Skeletal muscle satellite cell (primary cell): ENCODE results near the gene CCDC81.

Source experiments
- H3K27me3 ChIP-seq: 2 replicates; pipeline ENCODE4 v1.7.0; 2013; ENCODE audit warnings: low read length; ENCODE audit not compliant: control insufficient read depth, insufficient read depth
- H3K36me3 ChIP-seq: 2 replicates; pipeline ENCODE4 v1.7.0; 2013; ENCODE audit warnings: mild to moderate bottlenecking, control low read depth, low read length; ENCODE audit not compliant: insufficient read depth
- H3K4me1 ChIP-seq: 2 replicates; pipeline ENCODE4 v1.7.0; 2013; ENCODE audit warnings: low read length; ENCODE audit not compliant: control insufficient read depth, insufficient read depth
- H3K4me2 ChIP-seq: 2 replicates; pipeline ENCODE4 v1.7.0; 2013; ENCODE audit warnings: mild to moderate bottlenecking, low read length
- H3K4me3 ChIP-seq: 2 replicates; pipeline ENCODE4 v1.7.0; 2013; ENCODE audit warnings: low read length
- H3K9ac ChIP-seq: 2 replicates; pipeline ENCODE4 v1.7.0; 2013; ENCODE audit warnings: mild to moderate bottlenecking, low read depth, low read length, moderate library complexity
- H3K9me3 ChIP-seq: replicated peaks from 2 replicates; pipeline ENCODE4 v1.7.0; 2013; ENCODE audit warnings: mild to moderate bottlenecking, control low read depth, low read length

Gene CCDC81

DNA sequence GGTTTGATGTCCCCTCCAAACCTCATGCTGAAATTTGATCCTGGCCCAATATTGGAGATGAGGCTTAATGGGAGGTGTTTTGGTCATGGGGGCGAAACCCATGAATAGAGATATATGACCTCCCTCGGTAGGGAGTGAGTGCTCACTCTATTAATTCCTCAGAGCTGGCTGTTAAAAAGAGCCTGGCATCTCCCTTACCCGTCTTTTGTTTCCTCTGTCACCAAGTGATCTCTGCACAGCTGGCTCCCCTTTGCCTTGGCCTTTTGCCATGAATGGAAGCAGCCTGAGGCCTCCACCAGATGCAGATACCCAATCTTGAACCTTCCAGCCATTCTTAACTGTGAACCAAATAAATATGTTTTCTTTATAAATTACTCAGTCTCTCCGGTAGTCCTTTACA, 4.5 kb upstream of the CCDC81 start:
- Histone ChIP-seq H3K9ac (no peak overlapping the region), H3K4me1 (peaks cover 4% of the 10 kb centered on the region), H3K36me3 (no peaks in the 10 kb centered on the region), H3K4me3 (no peak overlapping the region), H3K9me3 (no peaks in the 10 kb centered on the region), H3K27me3 (no peaks in the 10 kb centered on the region), H3K4me2 (no peak overlapping the region)

DNA sequence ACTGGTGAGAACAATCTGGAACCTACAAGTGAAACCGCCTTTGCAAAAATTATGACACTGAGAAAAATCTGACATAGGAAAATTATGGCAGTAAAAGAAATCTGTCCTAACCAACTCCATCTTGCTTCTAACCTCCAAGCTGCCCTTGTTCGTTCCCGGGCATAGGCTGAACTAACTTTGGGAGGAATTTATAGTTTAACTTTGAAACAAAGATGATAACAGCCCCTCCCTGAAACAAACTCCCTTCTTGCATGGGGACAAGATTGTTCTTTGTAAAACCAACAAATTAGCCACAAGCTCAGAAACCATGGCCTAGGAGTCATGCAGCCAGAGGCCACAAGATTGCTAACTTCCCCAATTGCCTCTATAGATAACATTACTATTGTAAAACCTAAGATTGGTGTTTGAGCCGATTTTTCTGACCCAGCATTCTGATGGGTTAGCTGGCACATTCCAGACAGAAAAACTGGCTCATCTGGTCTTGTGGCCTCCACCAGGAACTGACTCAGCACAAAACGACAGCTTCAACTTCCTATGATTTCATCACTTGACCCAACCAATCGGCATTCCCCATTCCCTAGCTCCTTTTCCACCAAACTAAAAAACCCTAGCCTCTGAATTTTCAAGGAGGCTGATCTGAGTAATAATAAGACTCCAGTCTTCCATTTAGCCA, 3.6 kb upstream of the CCDC81 start:
- Histone ChIP-seq H3K27me3 (no peaks in the 10 kb centered on the region), H3K36me3 (no peaks in the 10 kb centered on the region), H3K9ac (no peak overlapping the region), H3K4me1 (peaks cover 4% of the 10 kb centered on the region), H3K9me3 (no peaks in the 10 kb centered on the region), H3K4me3 (no peak overlapping the region), H3K4me2 (no peak overlapping the region)

DNA sequence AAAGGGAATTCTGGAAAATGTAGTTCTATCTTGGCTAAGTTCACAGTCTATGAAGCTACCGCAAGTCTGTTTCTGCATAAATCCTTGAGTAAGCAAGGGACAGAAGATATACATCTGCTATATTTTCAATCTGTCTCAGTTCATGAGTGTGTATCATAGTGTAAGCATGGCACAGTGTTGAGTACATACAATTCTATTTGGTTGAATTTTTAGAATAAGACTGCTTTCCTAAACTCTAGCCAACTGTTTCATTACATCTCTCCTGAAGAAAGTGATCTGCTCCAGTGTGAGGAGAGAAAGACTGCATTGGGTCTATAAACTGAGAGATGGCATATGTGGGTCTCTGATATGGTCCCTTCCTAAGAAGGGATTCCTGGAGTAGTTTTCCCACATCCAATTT, 2.6 kb upstream of the CCDC81 start:
- no peak overlapping the region for H3K4me2 ChIP-seq
- no peaks in the 10 kb centered on the region for H3K27me3 ChIP-seq
- no peaks in the 10 kb centered on the region for H3K9me3 ChIP-seq
- H3K4me1 ChIP-seq = peaks cover 4% of the 10 kb centered on the region
- no peak overlapping the region for H3K4me3 ChIP-seq
- H3K36me3 ChIP-seq = no peaks in the 10 kb centered on the region
- H3K9ac ChIP-seq = no peak overlapping the region

DNA sequence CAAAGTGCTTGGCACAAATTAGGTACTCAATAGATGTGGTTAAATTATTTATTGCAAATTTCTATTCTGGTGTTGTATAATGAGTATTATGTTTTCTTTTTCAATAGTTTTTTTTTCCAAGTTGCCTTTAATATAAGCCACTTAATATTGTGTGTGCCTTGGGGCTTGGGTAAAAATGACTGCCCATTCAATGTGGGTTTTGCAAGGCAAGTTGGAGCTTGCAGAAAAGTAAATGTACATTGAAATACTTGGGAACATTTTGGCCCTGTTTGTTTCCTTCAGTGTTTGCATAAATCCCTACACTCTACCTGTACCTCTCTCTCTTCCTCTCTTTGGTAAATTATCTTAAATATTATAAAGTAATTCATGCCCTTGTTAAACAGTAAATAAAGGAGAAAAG, 2.1 kb upstream of the CCDC81 start:
- H3K9ac ChIP-seq = no peak overlapping the region
- H3K4me2 ChIP-seq = no peak overlapping the region
- peaks cover 4% of the 10 kb centered on the region for H3K4me1 ChIP-seq
- H3K27me3 ChIP-seq = no peaks in the 10 kb centered on the region
- H3K9me3 ChIP-seq = no peaks in the 10 kb centered on the region
- no peaks in the 10 kb centered on the region for H3K36me3 ChIP-seq
- H3K4me3 ChIP-seq = no peak overlapping the region

DNA sequence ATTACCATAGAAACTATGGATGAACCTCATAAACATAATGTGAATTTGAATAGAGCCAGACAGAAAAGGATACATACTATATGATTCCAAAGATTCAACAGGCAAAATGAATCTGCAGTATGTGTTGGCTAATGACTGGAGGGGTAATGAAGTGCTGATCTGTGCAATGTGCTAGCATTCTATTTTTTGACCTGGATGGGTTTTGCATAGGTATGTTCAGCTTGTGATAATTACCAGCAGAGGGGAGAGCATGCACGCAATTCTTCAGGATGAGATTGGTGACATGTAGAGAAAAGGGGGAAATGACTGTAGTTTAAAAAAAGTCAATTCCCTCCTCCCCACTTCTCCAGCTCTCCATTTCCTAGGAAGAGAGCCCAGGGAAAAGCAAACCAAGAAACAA, 618 bp upstream of the CCDC81 start:
- no peaks in the 10 kb centered on the region for H3K9me3 ChIP-seq
- H3K4me1 ChIP-seq = peaks cover 4% of the 10 kb centered on the region
- H3K4me2 ChIP-seq = peak overlapping the region; percentile 51
- H3K4me3 ChIP-seq = no peak overlapping the region
- H3K36me3 ChIP-seq = no peaks in the 10 kb centered on the region
- H3K27me3 ChIP-seq = no peaks in the 10 kb centered on the region
- no peak overlapping the region for H3K9ac ChIP-seq

DNA sequence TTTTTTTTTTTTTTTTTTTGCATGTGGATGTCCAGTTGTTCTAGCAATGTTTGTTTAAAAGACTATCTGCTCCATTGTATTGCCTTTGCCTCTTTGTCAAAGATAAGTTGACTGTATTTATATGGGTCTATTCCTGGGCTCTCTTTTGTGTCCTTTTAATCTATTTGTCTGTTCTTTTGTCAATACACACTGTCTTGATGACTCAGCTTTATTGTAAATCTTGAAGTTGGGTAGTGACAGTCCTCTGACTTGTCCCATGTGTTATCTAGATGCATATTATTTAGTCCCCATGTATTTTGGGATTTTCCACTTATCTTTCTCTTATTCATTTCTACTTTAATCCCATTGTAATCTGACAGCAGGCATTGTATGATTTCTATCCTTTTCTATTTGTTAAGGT, 3.3 kb downstream of the CCDC81 start:
- Histone ChIP-seq H3K9ac (no peak overlapping the region), H3K27me3 (no peaks in the 10 kb centered on the region), H3K36me3 (no peaks in the 10 kb centered on the region), H3K9me3 (no peaks in the 10 kb centered on the region), H3K4me1 (no peaks in the 10 kb centered on the region), H3K4me2 (no peak overlapping the region), H3K4me3 (no peak overlapping the region)

DNA sequence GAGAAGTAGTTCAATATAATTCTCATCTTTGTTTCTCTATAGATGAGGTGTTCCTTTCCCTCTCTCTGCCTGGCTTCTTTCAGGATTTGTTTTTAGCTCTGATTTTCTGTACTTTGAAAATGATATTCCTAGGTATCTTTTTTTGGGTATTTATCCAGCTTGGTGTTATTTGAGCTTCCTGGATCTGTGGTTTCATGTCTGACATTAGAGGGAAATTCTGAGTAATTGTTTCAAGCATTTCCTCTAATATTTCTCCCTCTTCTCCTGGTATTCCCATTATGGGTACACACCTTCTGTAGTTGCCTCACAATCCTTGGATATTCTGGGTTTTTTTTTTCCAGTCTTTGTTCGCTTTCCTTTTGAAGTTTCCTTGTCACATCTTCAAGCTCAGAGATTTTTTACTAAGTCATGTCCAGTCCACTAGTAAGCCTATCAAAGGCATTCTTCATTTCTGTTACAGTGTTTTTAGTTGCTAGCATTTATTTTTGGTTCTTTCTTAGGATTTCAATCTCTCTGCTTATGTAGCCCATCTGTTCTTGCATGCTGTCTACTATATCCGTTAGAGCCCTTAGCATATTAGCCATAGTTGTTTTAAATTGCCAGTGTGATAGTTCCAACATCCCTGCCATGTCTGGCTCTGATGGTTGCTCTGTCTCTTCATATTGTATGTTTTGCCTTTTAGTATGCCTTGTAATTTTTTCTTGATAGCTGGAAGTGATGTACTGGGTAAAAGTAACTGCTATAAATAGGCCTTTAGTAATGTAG, 5.8 kb downstream of the CCDC81 start:
- Histone ChIP-seq H3K36me3 (no peaks in the 10 kb centered on the region), H3K4me1 (no peaks in the 10 kb centered on the region), H3K9ac (no peak overlapping the region), H3K27me3 (no peaks in the 10 kb centered on the region), H3K4me2 (no peak overlapping the region), H3K4me3 (no peak overlapping the region), H3K9me3 (no peaks in the 10 kb centered on the region)

DNA sequence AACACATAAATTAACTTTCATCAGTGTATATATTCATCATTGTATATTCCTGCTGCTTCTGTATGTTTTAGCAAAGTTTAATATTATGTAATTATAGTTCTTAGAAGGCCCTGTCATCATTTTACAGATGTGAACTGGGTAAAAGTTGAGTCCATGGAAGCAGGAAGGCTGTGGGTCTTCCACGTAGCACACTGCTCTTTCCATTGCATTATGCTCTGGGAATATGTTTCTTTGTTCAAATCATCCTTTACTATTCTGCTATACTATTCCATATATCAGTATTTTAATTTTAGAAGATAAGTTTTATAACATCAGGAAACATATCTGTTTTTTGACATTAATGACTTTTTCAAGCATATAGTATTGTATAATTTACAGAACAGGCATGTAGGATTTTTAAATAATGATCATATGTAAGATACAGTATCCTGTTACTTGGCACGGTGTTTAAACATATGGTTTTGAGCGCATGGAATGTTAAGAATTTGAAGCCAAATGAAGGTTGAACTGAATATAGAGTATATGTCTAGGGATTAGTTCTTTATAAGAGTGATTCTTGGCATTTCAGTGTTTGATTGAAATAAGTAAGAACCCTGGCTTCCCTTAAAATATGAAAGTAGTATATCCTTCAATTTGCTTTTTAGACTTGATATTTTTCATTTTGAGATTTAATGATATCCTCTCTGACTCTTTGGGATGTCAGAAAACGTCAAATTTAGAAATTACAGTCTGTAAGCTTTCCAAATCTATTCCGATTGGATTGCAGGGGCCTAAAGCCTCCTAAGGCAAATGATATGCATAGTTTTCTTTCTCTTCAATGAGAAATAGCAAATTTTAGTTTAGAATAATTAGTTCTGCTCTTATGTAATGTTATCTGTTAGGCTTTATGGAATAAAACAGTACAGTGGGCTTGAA, 8.6 kb downstream of the CCDC81 start:
- Histone ChIP-seq H3K9me3 (no peaks in the 10 kb centered on the region), H3K4me1 (no peaks in the 10 kb centered on the region), H3K36me3 (no peaks in the 10 kb centered on the region), H3K9ac (no peak overlapping the region), H3K27me3 (no peaks in the 10 kb centered on the region), H3K4me2 (no peak overlapping the region), H3K4me3 (no peak overlapping the region)

DNA sequence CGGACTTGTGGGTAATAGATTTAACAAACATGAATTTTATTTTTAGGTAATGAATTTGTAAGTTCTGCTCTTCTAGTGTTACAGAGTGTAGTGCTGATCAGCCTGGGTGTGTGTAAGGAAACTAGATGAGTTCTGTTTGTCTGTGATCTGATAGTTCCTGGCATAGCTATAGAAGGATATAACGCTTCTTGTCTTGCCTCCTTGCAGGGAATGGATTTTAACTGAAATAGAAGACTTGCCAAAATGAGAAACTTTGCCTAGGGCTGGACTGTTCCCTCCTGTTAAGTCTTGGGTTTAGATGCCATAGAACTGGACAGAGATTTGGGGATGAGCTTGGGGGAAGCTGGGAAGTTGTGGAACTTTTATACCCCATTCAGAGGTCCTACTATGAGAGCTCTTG, 11.6 kb downstream of the CCDC81 start:
- Histone ChIP-seq H3K36me3 (no peaks in the 10 kb centered on the region), H3K9ac (no peak overlapping the region), H3K27me3 (no peaks in the 10 kb centered on the region), H3K4me2 (no peak overlapping the region), H3K9me3 (no peaks in the 10 kb centered on the region), H3K4me3 (no peak overlapping the region), H3K4me1 (no peaks in the 10 kb centered on the region)

DNA sequence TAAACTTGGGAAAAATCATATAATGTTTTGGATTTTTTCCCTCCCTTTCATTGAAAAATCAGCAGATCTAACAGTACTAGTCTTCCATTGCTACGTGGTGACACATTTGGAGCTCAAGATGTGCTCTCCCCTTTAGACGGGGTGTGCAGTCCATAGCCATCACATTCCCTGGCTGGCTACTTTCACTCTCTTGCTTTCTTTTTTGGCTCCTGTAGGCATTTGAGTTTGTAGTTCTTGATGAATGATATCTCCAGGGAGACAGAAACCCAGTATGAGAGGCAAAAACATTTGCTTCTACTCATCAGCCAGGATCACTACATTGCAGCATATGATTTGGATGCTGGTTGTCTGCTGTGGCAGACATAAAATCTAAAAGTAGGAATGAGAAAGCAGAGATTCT, 12.1 kb downstream of the CCDC81 start:
- Histone ChIP-seq H3K9me3 (no peaks in the 10 kb centered on the region), H3K9ac (no peak overlapping the region), H3K4me2 (no peak overlapping the region), H3K4me1 (no peaks in the 10 kb centered on the region), H3K4me3 (no peak overlapping the region), H3K36me3 (no peaks in the 10 kb centered on the region), H3K27me3 (no peaks in the 10 kb centered on the region)

DNA sequence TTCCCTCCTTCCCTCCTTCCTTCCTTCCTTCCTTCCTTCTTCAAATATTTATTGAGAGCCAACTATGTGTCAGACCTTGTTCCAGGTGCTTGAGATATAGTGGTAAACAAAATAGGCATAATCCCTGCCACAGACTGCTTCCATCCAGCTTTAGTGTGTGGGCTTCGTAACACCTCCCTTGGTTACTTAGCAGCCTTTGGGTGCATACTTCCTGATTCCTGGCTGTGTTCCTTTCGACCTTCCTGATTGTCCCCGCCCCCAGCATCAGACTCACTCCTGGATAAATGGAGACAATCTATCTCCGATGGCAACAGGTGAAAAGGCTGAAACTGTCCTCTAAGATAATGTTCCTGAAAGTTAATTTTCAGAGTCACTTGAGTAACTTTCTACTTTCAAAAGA, 13.5 kb downstream of the CCDC81 start:
- no peaks in the 10 kb centered on the region for H3K9me3 ChIP-seq
- no peaks in the 10 kb centered on the region for H3K27me3 ChIP-seq
- H3K4me2 ChIP-seq = no peak overlapping the region
- no peak overlapping the region for H3K4me3 ChIP-seq
- H3K36me3 ChIP-seq = no peaks in the 10 kb centered on the region
- H3K4me1 ChIP-seq = no peaks in the 10 kb centered on the region
- no peak overlapping the region for H3K9ac ChIP-seq
